ENCODE data around the gene ASS1.

DNA sequence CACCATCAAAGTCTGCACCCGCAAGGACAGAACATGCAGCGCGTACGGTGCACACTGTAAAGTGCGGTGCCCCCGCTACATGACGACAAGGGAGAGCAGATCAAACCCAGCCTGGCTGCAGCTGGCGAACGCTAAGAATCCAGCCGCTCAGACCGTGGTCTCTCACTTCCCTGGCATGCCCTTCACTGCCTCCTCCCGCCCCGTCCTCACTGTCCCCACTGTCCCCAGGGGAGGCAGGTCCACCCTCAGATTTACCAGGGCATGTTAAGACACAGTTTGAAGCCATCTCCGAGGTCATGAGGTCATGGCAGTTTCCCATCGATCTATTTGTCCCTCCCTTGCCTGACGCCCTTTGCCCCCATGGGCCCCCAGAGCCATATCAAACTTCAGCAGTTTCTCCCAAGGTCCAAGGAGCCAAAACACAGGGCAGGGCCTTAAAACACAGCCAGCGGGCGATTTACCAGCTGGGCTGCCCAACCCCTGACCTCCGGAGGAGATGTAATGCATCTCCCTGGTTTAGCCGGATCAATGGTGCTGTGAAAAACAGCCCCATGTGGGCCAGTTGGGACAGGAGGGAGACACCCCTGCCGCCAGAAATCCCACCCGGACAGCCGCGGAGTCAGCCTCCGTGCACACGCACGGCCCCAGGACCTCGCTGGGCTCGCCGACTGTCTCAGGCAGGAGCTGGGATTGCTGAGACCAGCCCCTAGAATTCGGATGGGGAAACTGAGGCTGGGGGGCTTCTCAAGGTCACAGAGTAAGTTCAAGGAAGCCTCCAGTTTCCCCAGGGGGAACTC, 82.3 kb downstream of the ASS1 start:
- TF ChIP-seq POLR2A (IDR thresholded peaks at IDR 0.05; ENCODE audit: low read depth, low read length) (no peak), TAF1 (IDR thresholded peaks at IDR 0.05; ENCODE audit: low read depth, low read length) (no peak), POLR2AphosphoS5 (IDR thresholded peaks at IDR 0.05; ENCODE audit: low read depth, low read length) (no peak), SPI1 (IDR thresholded peaks at IDR 0.05; ENCODE audit: low read depth, low read length) (no peak), PAX5 (IDR thresholded peaks at IDR 0.05; ENCODE audit: insufficient read depth, low read length, severe bottlenecking) (no peak)
